Ishikawa (cell line): Measurements from ENCODE around the gene PCDHGA1.

ENCODE experiments used
- CEBPB ChIP-seq: IDR thresholded peaks from 2 replicates; pipeline ENCODE4 v1.6.1; 2012
- CREB1 ChIP-seq: IDR thresholded peaks from 2 replicates; pipeline ENCODE4 v1.6.1; 2012; ENCODE audit warnings: low read depth
- EGR1 ChIP-seq: IDR thresholded peaks from 2 replicates; pipeline ENCODE4 v1.6.1; 2012
- EP300 ChIP-seq: IDR thresholded peaks from 2 replicates; pipeline ENCODE4 v1.6.1; 2012; ENCODE audit warnings: borderline replicate concordance
- FOXM1 ChIP-seq: IDR thresholded peaks from 2 replicates; pipeline ENCODE4 v1.6.1; 2012; ENCODE audit warnings: low read depth, borderline replicate concordance
- NFIC ChIP-seq: IDR thresholded peaks from 2 replicates; pipeline ENCODE4 v1.6.1; 2012
- RAD21 ChIP-seq: IDR thresholded peaks from 2 replicates; pipeline ENCODE4 v1.6.1; 2012; ENCODE audit warnings: low read depth
- TAF1 ChIP-seq: IDR thresholded peaks from 2 replicates; pipeline ENCODE4 v1.6.1; 2012; ENCODE audit warnings: low read depth, mild to moderate bottlenecking
- TCF12 ChIP-seq: IDR thresholded peaks from 2 replicates; pipeline ENCODE4 v1.6.1; 2012; ENCODE audit warnings: low read depth
- TEAD4 ChIP-seq: IDR thresholded peaks from 2 replicates; pipeline ENCODE4 v1.6.1; 2012
- YY1 ChIP-seq: IDR thresholded peaks from 2 replicates; pipeline ENCODE4 v1.6.1; 2012; ENCODE audit warnings: low read depth
- ZBTB7A ChIP-seq: IDR thresholded peaks from 2 replicates; pipeline ENCODE4 v1.6.1; 2012; ENCODE audit warnings: low read depth
- TF ChIP-seq, protein P1 (sequence below): IDR thresholded peaks from 2 replicates; pipeline ENCODE4 v1.6.1; 2012
- TF ChIP-seq, protein P2 (sequence below): IDR thresholded peaks from 2 replicates; pipeline ENCODE4 v1.6.1; 2012
- TF ChIP-seq, protein P3 (sequence below): IDR thresholded peaks from 2 replicates; pipeline ENCODE4 v1.6.1; 2012; ENCODE audit warnings: low read depth, mild to moderate bottlenecking

The PCDHGA1 gene

DNA sequence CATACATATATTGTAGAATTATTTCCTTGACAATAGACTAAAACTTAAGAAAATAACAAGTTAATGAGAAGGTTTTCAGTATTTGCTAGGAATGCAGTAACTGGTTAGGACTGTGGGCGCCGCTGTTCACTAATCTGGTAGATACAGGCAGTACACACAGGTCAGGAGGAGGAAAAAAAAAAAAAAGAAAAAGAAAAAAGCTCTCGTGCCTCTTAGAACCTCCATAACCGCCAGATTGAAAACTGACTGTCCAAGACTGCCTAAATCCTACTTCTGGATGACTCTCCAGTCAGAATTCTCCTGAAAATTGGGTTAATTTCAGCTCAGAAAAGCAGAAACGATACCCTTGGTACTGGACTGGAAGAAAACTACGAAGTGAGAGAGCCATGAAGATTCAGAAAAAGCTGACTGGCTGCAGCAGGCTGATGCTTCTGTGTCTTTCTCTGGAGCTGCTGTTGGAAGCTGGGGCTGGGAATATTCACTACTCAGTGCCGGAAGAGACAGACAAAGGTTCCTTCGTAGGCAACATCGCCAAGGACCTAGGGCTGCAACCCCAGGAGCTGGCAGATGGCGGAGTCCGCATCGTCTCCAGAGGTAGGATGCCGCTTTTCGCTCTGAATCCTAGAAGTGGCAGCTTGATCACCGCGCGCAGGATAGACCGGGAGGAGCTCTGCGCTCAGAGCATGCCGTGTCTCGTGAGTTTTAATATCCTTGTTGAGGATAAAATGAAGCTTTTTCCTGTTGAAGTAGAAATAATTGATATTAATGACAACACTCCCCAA is at the start of gene PCDHGA1:
TSS of gene PCDHGA1 (plus strand) at position 216 of the 782 bp plus-strand sequence.
- no peak for TF ChIP-seq EP300
- TF ChIP-seq RAD21, result peak; percentile 46

DNA sequence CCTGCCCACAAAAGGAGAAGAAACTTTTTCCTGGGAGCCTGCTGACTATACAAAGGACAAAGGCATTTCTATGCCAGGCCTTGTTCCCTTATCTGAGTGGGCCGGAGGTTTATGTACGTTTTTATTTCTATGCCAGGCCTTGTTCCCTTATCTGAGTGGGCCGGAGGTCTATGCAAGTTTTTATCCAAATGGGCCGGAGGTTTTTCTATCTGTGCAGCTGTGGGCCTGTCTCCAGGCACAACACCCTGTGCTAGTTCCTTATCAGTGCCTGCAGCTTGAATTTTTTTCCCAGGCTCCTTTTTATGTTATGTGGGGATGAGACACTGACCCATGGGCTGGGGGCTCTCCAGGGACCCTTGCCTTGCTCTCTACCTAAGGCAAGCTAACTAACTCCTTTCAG is 31.9 kb upstream of the PCDHGA1 start:
- TF ChIP-seq EP300 (no peak), CREB1 (no peak), CEBPB (no peak), FOXM1 (no peak), TCF12 (no peak), TEAD4 (no peak), NFIC (no peak), TAF1 (no peak), ZBTB7A (no peak), EGR1 (no peak), RAD21 (no peak), YY1 (no peak)
- TF ChIP-seq, protein P1, sequence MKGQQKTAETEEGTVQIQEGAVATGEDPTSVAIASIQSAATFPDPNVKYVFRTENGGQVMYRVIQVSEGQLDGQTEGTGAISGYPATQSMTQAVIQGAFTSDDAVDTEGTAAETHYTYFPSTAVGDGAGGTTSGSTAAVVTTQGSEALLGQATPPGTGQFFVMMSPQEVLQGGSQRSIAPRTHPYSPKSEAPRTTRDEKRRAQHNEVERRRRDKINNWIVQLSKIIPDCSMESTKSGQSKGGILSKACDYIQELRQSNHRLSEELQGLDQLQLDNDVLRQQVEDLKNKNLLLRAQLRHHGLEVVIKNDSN, result no peak
- TF ChIP-seq, protein P2, sequence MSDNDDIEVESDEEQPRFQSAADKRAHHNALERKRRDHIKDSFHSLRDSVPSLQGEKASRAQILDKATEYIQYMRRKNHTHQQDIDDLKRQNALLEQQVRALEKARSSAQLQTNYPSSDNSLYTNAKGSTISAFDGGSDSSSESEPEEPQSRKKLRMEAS, result no peak
- TF ChIP-seq, protein P3, sequence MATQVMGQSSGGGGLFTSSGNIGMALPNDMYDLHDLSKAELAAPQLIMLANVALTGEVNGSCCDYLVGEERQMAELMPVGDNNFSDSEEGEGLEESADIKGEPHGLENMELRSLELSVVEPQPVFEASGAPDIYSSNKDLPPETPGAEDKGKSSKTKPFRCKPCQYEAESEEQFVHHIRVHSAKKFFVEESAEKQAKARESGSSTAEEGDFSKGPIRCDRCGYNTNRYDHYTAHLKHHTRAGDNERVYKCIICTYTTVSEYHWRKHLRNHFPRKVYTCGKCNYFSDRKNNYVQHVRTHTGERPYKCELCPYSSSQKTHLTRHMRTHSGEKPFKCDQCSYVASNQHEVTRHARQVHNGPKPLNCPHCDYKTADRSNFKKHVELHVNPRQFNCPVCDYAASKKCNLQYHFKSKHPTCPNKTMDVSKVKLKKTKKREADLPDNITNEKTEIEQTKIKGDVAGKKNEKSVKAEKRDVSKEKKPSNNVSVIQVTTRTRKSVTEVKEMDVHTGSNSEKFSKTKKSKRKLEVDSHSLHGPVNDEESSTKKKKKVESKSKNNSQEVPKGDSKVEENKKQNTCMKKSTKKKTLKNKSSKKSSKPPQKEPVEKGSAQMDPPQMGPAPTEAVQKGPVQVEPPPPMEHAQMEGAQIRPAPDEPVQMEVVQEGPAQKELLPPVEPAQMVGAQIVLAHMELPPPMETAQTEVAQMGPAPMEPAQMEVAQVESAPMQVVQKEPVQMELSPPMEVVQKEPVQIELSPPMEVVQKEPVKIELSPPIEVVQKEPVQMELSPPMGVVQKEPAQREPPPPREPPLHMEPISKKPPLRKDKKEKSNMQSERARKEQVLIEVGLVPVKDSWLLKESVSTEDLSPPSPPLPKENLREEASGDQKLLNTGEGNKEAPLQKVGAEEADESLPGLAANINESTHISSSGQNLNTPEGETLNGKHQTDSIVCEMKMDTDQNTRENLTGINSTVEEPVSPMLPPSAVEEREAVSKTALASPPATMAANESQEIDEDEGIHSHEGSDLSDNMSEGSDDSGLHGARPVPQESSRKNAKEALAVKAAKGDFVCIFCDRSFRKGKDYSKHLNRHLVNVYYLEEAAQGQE, result no peak

DNA sequence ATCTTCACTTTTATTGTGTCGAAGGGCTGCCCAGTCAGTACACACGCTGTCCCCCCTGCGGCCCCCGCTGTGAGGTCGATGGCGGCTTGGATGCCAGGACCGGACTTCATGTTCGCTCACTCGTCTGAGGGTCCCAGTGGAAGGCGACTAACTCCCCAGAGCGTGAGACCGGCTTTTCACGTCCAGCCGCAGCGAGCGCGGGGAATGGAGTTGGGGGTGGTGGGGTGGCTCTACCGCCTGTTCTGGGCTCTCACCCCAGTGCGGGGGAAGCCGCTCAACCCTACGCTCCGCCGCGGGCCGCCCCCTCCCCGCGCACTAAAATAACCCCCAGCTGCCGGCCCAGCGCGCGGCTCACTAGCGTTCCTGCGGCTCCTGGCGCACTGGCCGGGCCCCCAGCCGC is 26.6 kb upstream of the PCDHGA1 start, which contains the start of gene SLC25A2:
TSS of gene SLC25A2 (minus strand) at position 294 of the 400 bp plus-strand sequence. CDS start at position 110, 184 bp downstream.
- TF ChIP-seq TEAD4 (no peak), TCF12 (no peak), YY1 (no peak), NFIC (no peak), CEBPB (no peak), EP300 (no peak), CREB1 (no peak), TAF1 (no peak), ZBTB7A (no peak), FOXM1 (no peak), EGR1 (no peak), RAD21 (no peak)
- TF ChIP-seq, protein P3, result no peak
- TF ChIP-seq, protein P1, result no peak
- TF ChIP-seq, protein P2, result no peak

DNA sequence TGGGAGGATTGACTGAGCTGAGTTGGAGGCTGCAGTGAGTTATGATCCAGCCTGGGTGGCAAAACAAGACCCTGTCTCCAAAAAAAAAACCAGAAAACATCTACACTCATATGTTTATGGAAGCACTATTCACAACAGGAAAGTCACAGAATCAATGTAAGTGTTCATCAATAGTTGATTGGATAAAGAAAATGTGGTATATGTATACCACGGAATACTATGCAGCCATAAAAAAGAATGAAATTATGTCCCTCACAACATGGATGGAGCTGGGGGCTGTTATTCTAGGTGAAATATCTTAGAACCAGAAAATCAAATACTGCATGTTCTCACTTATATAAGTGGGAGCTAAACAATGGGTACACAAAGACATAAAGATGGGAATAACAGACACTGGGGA is 23.7 kb upstream of the PCDHGA1 start:
- no peak for TF ChIP-seq YY1
- TF ChIP-seq FOXM1, result no peak
- TF ChIP-seq NFIC, result no peak
- no peak for TF ChIP-seq CREB1
- TF ChIP-seq TCF12, result no peak
- no peak for TF ChIP-seq TAF1
- no peak for TF ChIP-seq RAD21
- TF ChIP-seq, protein P3, result no peak
- no peak for TF ChIP-seq TEAD4
- TF ChIP-seq EGR1, result no peak
- no peak for TF ChIP-seq EP300
